ENCODE results near the gene CCDC188.
"Not testable (repeated sequence)": the region's sequence is repeated elsewhere in the genome, so short reads cannot be mapped to it uniquely, and the experiment has no call there.

CCDC188 gene

GRCh38 chr22:20169253-20169822 is 18.5 kb upstream of the CCDC188 start:
- no peak for DNase-seq

- DNase-seq, result no peak
These were observed 16.9 kb upstream of the CCDC188 start for GRCh38 chr22:20167643-20168322.

GRCh38 chr22:20166703-20167102 is 15.8 kb upstream of the CCDC188 start:
- no peak for DNase-seq

GRCh38 chr22:20165913-20166312 is 15.1 kb upstream of the CCDC188 start:
- DNase-seq, result no peak

GRCh38 chr22:20165421-20165820 is 14.6 kb upstream of the CCDC188 start:
- DNase-seq, result no peak

DNA sequence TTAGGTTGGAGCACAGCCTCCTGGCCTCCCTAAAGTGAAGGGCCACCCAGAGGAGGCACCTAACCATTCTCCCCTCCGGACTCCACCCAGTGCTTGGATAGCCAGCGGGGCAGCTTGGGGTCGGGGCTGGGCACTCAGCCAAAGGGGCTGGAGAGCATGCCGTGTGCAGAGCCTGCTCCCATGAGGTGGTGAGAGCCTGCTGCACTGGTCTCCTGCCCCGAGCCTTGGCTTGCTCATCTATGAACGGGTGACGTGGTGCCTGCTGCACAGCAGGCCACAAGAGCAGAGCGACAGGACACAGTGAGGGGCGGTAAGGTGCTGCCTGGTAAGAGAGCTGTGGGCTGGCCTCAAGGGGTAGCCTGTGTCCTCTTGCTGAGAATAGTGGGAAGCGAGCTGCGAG is 14.0 kb upstream of the CCDC188 start:
- DNase-seq, result no peak

DNA sequence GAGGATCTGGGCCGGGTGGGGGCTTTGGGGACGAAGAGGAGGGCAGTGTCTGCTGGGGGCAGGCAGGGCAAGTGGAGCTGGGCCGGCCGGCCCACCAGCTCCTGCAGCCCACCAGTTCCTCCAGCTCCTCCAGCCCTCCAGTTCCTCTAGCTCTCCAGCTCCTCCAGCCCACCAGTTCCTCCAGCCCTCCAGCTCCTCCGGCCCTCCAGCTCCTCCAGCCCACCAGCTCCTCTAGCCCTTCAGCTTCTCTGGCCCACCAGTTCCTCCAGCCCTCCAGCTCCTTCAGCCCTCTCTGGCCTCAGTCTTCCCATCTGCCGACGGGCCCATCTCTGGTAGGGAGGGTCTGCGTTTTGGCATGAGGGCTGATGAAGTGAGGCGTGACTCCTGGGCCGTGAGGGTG is 9.2 kb upstream of the CCDC188 start:
- no peak for DNase-seq

DNA sequence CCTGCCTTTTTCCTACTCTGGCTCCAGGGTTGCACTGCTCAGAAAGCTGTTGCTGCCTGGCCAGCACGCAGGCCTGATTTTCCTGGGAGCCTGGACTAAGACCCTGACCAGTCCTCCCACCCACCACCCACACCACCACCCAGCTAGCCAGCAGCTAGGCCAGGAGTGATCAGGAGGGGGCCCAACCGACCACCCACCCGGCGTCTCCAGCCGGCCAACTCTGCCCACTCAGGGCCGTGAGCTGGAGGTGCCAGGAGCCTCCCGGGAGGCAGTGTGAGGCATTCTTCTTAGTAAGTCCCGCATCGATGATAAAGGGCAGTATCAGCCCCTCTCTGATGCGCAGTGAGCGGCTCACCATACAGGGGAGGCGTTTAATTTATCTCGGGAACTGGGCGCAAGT is 8.7 kb upstream of the CCDC188 start:
- DNase-seq, result not testable (repeated sequence)

DNA sequence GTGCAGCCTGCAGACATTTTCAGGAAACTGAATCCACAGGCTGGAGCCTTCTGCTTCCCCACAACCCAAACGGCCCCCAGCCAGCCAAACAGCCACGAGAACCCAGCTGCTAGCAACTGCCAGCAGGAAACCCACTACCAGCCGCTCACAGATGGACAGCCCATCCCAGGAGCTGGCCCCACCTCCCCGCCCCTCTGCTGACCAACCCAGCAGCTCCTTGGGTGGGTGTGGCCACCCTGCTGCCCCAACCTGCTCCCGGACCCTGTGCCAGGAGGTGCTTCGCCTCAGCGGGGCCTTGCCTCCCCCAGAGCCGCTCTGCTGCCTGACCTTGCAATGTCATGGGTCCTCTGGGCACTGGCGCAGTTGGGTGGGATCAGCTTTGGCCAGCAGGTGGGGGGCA is 8.2 kb upstream of the CCDC188 start:
- DNase-seq, result no peak

GRCh38 chr22:20158391-20159036 is 7.7 kb upstream of the CCDC188 start:
- DNase-seq, result no peak

- DNase-seq, result no peak
These were observed 6.8 kb upstream of the CCDC188 start for GRCh38 chr22:20157430-20158183.

DNA sequence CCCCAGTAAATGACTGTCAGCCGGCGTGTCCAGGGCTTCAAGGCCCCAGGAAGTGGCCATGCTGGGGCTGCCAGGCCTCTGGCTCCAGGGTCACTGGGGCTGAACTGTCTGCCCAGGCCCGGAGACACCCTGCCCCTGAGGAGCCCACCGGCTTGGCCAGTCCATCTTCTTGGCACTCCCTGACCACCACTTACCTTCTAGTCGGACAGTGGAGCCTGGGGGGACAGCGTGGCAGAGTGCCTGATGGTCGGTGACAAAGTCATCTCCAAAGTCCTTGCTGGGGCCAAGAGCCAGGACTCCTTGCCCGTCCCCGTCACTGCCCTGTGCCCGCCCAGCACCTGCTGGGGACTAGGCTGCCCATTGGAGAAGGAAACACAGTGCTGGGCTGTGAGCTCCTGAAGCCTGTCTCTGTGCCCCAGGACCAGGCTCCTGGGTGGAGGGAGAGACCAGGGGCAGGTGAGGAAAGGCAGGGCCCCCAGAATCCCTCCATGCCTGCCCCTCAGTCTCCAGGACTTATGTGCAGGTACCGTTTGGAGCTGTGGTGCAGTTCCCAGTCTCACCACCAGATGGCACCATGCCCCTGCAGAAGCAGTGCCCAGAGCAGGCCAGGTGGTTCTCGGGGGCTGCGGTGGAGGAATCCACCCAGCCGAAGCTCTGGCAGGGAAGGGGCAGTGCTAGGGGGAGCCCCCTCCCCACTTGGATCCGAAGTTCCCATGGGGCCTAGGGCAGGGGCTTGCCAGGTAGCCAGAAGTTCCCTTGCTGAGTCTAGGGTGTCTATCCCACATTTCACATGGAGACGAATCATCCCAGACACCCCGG is 6.0 kb upstream of the CCDC188 start:
- DNase-seq, result peak; percentile 88

GRCh38 chr22:20156042-20156389 is 5.2 kb upstream of the CCDC188 start:
- DNase-seq, result no peak

DNA sequence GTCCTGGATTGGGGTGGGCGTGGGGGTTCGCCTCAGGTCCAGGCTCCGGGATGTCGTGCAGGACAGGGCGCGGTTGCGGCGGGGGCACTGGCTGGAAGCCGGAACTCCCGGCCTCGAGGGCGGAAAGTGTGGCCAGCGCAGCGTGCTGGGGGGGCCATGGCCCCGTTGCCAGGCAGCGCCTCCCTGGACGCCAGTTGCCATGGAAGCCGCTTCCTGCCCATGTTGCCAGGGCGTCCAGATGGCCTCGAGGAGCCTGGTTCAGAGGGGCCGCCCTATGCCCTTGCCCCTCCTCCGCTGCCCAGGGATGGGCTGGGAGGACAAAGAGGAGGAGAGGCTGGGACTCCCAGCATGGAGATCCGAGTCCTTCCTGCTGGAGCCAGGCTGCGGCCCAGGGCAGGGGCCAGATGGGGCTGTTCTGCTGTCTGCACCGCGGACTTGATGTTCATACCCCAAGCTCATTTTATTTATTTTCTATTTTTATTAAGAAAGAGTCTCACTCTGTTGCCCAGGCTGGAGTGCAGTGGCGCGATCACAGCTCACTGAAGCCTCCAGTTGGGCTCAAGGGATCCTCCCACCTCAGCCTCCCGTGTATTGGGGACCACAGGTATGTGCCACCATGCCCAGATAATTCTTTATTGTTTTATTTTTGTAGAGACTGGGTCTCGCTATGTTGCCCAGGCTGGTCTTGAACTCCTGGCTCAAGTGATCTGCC is 4.6 kb upstream of the CCDC188 start:
- no peak for DNase-seq

- DNase-seq, result no peak
These were observed 3.8 kb upstream of the CCDC188 start for GRCh38 chr22:20154602-20155187.

DNA sequence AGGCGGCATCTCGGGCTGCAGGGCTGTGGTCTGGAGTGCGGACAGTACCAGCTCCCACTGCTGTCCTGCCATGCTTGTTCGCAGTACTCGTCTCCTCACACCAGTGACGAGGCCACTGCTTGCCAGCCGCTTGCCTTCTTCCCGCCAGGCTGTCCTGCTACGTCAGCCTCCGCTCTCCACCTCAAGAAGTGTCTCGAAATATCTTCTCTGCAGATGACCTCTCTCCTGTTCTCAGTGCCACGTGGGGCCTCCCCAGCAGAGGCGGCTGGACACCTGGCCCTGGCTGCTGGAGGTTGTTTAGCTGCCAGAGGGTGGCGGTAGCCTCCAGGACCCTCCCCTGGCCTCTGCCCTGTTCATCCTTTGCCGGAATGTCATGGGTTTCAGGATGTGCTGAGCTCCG is 3.1 kb upstream of the CCDC188 start:
- DNase-seq, result no peak

- no peak for DNase-seq
These were observed 1.6 kb upstream of the CCDC188 start for GRCh38 chr22:20152464-20152890.

- DNase-seq, result no peak
These were observed 377 bp upstream of the CCDC188 start for GRCh38 chr22:20151276-20151588.

- DNase-seq, result no peak
These were observed 1.3 kb downstream of the CCDC188 start for GRCh38 chr22:20149257-20150250.

DNA sequence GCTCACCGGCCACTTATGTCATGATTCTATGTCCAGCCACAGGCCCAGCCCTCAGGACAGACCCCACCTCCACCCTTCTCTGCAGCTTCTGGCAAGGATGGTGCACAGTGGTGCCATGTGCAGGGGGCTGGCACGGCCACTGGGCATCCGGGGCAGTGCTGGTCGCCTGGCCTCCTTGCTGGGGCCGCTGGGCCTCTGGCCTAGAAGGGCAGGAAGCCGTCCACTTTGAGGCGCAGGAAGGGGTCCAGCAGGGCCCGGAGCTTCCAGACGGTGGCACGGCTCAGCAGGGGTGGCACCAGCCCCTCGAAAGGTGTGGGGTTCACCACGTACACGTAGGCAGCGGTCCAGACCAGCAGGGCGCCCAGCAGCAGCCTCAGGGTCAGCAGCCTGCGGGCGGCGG is 2.4 kb downstream of the CCDC188 start:
- no peak for DNase-seq

Data from activated CD4-positive, alpha-beta T cell treated with anti-CD3 and anti-CD28 coated beads, Interleukin-2, Interleukin-6, amounts not matched to agents 100 ng/mL and 50 ng/mL, durations not matched to agents 16 hours and 8 hours (primary cell).